Measurements from ENCODE around the gene SF1.

- no peak for TF ChIP-seq EZH2 (IDR thresholded peaks at IDR 0.05; ENCODE audit: insufficient read depth, poor library complexity, severe bottlenecking)
- no peak for TF ChIP-seq EZH2phosphoT487 (IDR thresholded peaks at IDR 0.05; ENCODE audit: insufficient read depth, low read depth)
Observed at GRCh38 chr11:64731601-64732000, 46.7 kb downstream of the SF1 start.
